Tibial artery (tissue), 4 donors: Measurements from ENCODE around the gene APLP2.
A peak's percentile ranks its signal among the peaks of the same experiment; 100 is the strongest.

ENCODE experiments used
- DNase-seq, 2 donors: peaks; one replicate each; pipeline ENCODE4 v3.0.0-alpha.2; 2019
- H3K27ac ChIP-seq, 2 donors: fragments of 200-600 bp; sonication (generic) in 1 of 2; 1 replicate in 1 of 2; 2 replicates in 1 of 2; pipeline ENCODE4 v1.5.1; 2018 to 2019; ENCODE audit warnings: mild to moderate bottlenecking in 1 of 2
- H3K27me3 ChIP-seq, 2 donors: fragments of 200-600 bp; sonication (generic) in 1 of 2; one replicate each; pipeline versions ENCODE4 v1.5.1 to v1.6.0; 2016 to 2019
- H3K36me3 ChIP-seq, 3 donors: fragments of 200-600 bp; sonication (generic) in 2 of 3; one replicate each; pipeline ENCODE4 v1.5.1; 2016 to 2019; ENCODE audit warnings: mild to moderate bottlenecking in 2 of 3
- H3K4me1 ChIP-seq, 4 donors: fragments of 200-600 bp; sonication (generic) in 2 of 4; 1 replicate in 3 of 4; 2 replicates in 1 of 4; pipeline ENCODE4 v1.5.1; 2016 to 2019
- H3K4me3 ChIP-seq, 2 donors: fragments of 200-600 bp; sonication (generic) in 1 of 2; 1 replicate in 1 of 2; 2 replicates in 1 of 2; pipeline ENCODE4 v1.5.1; 2018 to 2019; ENCODE audit warnings: mild to moderate bottlenecking in 2 of 2
- H3K9me3 ChIP-seq, 3 donors: fragments of 200-600 bp; sonication (generic) in 1 of 3; one replicate each; pipeline ENCODE4 v1.5.1; 2016 to 2019
- intact Hi-C: fragments of 100-400 bp; cut with DNase I; formaldehyde crosslinking; loops from one replicate; pipeline ENCODE4 v1.15.0; 2023; ENCODE audit warnings: low total_unique reads
- TF ChIP-seq, protein P1 (sequence below), 2 experiments: fragments of 200-600 bp in 1 of 2; fragments of 450-650 bp in 1 of 2; IDR thresholded peaks; one replicate each; pipeline ENCODE4 v1.5.1; 2017 to 2019; ENCODE audit warnings: antibody characterized with exemption in 2 of 2, mild to moderate bottlenecking in 1 of 2, moderate library complexity in 1 of 2

The APLP2 gene

DNA sequence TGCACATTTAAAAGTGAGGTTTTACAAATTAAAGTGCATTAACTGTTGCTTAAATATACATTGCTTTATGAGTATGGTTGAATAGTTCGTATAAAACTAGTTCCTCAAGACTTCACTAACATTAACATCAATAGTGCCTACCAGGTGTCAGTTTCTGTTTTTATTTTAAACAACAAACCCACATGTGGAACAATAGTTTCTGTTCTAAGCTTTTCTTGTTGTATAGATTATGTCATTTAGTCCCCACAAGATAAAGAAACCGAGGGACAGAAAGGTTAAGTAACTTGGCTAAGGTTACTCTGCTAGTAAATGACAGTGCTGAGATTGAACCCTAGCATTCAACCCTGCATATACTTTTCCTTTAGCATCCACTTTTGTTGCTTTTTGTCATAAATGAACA lies 48.5 kb downstream of the APLP2 start:
- DNase-seq = no peak
- TF ChIP-seq, protein P1, sequence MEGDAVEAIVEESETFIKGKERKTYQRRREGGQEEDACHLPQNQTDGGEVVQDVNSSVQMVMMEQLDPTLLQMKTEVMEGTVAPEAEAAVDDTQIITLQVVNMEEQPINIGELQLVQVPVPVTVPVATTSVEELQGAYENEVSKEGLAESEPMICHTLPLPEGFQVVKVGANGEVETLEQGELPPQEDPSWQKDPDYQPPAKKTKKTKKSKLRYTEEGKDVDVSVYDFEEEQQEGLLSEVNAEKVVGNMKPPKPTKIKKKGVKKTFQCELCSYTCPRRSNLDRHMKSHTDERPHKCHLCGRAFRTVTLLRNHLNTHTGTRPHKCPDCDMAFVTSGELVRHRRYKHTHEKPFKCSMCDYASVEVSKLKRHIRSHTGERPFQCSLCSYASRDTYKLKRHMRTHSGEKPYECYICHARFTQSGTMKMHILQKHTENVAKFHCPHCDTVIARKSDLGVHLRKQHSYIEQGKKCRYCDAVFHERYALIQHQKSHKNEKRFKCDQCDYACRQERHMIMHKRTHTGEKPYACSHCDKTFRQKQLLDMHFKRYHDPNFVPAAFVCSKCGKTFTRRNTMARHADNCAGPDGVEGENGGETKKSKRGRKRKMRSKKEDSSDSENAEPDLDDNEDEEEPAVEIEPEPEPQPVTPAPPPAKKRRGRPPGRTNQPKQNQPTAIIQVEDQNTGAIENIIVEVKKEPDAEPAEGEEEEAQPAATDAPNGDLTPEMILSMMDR (IDR thresholded peaks at IDR 0.05) = no peak
- Histone ChIP-seq H3K27me3 (no peaks in the 10 kb centered on the region), H3K27ac (no peak overlapping the region), H3K9me3 (no peaks in the 10 kb centered on the region), H3K4me3 (no peak overlapping the region), H3K4me1 (peaks cover 0 to 25% (median 0%) of the 10 kb centered on the region in 4 donors), H3K36me3 (peaks cover 10 to 16% (median 11%) of the 10 kb centered on the region in 3 donors)
- intact Hi-C loops = no loop called here

DNA sequence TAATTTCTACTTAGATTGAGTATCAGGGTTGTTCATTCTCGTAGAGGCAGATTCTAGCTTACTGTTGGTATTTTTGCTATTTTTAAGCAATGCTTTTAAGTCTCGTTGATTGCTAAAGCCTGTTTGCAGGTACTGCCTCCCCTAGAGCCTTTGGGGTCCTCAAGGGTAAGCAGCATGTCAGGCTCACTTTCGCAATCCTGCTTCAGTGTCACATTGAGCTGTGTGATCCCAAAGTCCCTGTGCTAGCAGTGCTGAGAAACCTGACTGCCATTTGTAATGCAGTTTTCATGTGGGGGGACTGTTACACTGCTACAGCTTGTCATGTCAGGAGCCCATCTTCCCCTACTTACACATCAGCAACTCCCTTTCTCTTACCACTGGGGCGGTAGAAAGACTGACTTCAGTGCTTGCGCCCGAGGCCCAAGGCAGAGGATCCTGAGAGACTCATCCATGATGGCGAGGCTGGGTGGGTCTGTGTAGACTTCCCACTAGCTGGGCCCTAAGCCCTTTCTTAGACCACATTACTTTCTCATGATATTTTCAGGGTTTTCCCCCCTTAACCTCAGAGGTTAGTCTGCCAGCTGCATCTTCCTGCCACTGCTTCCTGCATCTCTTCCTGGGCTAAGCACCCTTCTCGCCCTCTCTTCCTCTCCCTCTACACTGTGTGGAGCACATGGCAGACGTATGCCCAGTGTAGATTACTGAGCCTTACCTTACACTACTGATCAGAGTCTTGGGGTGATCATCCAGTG lies 49.1 kb downstream of the APLP2 start:
- intact Hi-C loops = no loop called here
- Histone ChIP-seq H3K9me3 (no peaks in the 10 kb centered on the region), H3K27me3 (no peaks in the 10 kb centered on the region), H3K4me3 (no peak overlapping the region), H3K36me3 (peaks cover 16 to 22% (median 17%) of the 10 kb centered on the region in 3 donors), H3K27ac (no peak overlapping the region), H3K4me1 (peaks cover 0 to 30% (median 4%) of the 10 kb centered on the region in 4 donors)
- TF ChIP-seq, protein P1 (IDR thresholded peaks at IDR 0.05) = no peak
- no peak for DNase-seq

- peaks cover 0 to 39% (median 15%) of the 10 kb centered on the region in 4 donors for H3K4me1 ChIP-seq
- intact Hi-C loops = loop anchor here (5.0 kb wide), 1 partner anchor 118 kb away; the partner anchor contains the start of gene PRDM10
- H3K9me3 ChIP-seq = no peaks in the 10 kb centered on the region
- no peak for DNase-seq
- H3K4me3 ChIP-seq = no peak overlapping the region
- H3K36me3 ChIP-seq = peaks cover 16 to 27% (median 17%) of the 10 kb centered on the region in 3 donors
- no peak overlapping the region for H3K27ac ChIP-seq
- TF ChIP-seq, protein P1 (IDR thresholded peaks at IDR 0.05) = no peak
- no peaks in the 10 kb centered on the region for H3K27me3 ChIP-seq
Observed at GRCh38 chr11:130120045-130120444, 50.4 kb downstream of the APLP2 start.

DNA sequence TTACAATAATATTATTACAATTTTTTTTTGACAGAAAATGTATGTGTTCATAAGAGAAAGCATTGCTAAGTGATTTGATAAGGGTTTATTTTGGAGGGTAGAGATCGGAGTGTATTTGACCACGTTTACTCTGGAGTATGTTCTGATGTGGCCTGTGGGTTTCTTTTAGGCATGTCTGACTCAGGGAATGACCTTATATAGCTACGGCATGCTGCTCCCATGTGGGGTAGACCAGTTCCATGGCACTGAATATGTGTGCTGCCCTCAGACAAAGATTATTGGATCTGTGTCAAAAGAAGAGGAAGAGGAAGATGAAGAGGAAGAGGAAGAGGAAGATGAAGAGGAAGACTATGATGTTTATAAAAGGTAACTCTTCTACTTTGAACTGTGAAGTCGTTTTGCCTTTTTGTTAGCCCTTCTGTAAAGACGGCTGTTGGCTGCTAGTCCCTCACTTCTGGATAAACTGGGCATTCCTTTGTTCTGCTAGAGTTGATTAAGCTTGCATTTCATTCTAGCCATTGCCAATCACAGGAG lies 51.8 kb downstream of the APLP2 start:
- Histone ChIP-seq H3K36me3 (peaks cover 16 to 28% (median 18%) of the 10 kb centered on the region in 3 donors), H3K4me1 (peaks cover 0 to 38% (median 15%) of the 10 kb centered on the region in 4 donors), H3K27ac (peak overlapping the region in 1 of 2 donors; percentile 32), H3K27me3 (no peaks in the 10 kb centered on the region), H3K9me3 (no peaks in the 10 kb centered on the region), H3K4me3 (no peak overlapping the region)
- intact Hi-C loops = loop anchor here (5.0 kb wide), 1 partner anchor 119 kb away; the partner anchor contains the start of gene PRDM10
- TF ChIP-seq, protein P1 (IDR thresholded peaks at IDR 0.05) = no peak
- no peak for DNase-seq

GRCh38 chr11:130122141-130122575 lies 52.5 kb downstream of the APLP2 start:
- no peak for DNase-seq
- H3K9me3 ChIP-seq = no peaks in the 10 kb centered on the region
- intact Hi-C loops = loop anchor here (5.0 kb wide), 1 partner anchor 120 kb away; the partner anchor contains the start of gene PRDM10
- H3K27me3 ChIP-seq = no peaks in the 10 kb centered on the region
- peaks cover 16 to 27% (median 24%) of the 10 kb centered on the region in 3 donors for H3K36me3 ChIP-seq
- peaks cover 0 to 38% (median 15%) of the 10 kb centered on the region in 4 donors for H3K4me1 ChIP-seq
- no peak overlapping the region for H3K27ac ChIP-seq
- TF ChIP-seq, protein P1 (IDR thresholded peaks at IDR 0.05) = no peak
- H3K4me3 ChIP-seq = no peak overlapping the region
